IMR-90 (cell line): ENCODE results near the gene PATL2. TPM values are rescaled to one million over a fixed set of nuclear protein-coding genes. Genes with fewer than 3 reads are reported as not detected.

Experiments used
- ATAC-seq: fragments of 200-7000 bp; cut with Tn5 transposase; 2 replicates; pipeline ENCODE4 v1.9.1; 2020; ENCODE audit warnings: low read depth, mild to moderate bottlenecking, moderate library complexity
- BruUV-seq: library from RNA; stranded (reverse); fragments of 400-500 nt; replicated peaks from 2 replicates; lab custom pipeline; 2021; lab: Mats Ljungman, UMichigan
- CTCF ChIA-PET: fragments of 300-600 bp; formaldehyde crosslinking; extraction: SDS; loops from one replicate; lab custom pipeline; 2021; ENCODE audit warnings: antibody characterized with exemption; lab: Yijun Ruan, JAX
- POLR2A ChIA-PET: fragments of 300-600 bp; sonication (Branson Sonifier 250); formaldehyde crosslinking; loops from one replicate; lab custom pipeline; 2022; ENCODE audit warnings: antibody characterized with exemption; ENCODE audit not compliant: unreplicated experiment; lab: Charles Lee
- DNase-seq: peaks from one replicate; pipeline ENCODE4 v3.0.0; 2013
- H2AFZ ChIP-seq: replicated peaks from 2 replicates; pipeline ENCODE3; 2013; ENCODE audit warnings: low read length, mild to moderate bottlenecking; ENCODE audit not compliant: poor library complexity
- H2AK5ac ChIP-seq: 2 replicates; pipeline ENCODE4 v1.6.1; 2013; ENCODE audit warnings: low read depth, low read length, inconsistent platforms
- H2AK9ac ChIP-seq: replicated peaks from 2 replicates; pipeline ENCODE3; 2013; ENCODE audit warnings: mild to moderate bottlenecking, low read depth, low read length, moderate library complexity; ENCODE audit not compliant: poor library complexity
- H2BK120ac ChIP-seq: 2 replicates; pipeline ENCODE4 v1.6.1; 2013; ENCODE audit warnings: low read depth, low read length, inconsistent platforms
- H2BK15ac ChIP-seq: 3 replicates; pipeline ENCODE4 v1.6.1; 2013; ENCODE audit warnings: low read depth, low read length, inconsistent platforms
- H2BK20ac ChIP-seq: 2 replicates; pipeline ENCODE4 v1.6.1; 2013; ENCODE audit warnings: low read depth, mild to moderate bottlenecking, inconsistent platforms, low read length, moderate library complexity
- H2BK5ac ChIP-seq: 2 replicates; pipeline ENCODE4 v1.6.1; 2013; ENCODE audit warnings: mild to moderate bottlenecking, low read depth, low read length, inconsistent platforms; ENCODE audit not compliant: poor library complexity, severe bottlenecking
- H3K14ac ChIP-seq: replicated peaks from 2 replicates; pipeline ENCODE4 v1.6.1; 2013; ENCODE audit warnings: low read depth, low read length, inconsistent platforms
- H3K18ac ChIP-seq: 2 replicates; pipeline ENCODE4 v1.6.1; 2013; ENCODE audit warnings: low read depth, low read length, control low read depth
- H3K23ac ChIP-seq: 2 replicates; pipeline ENCODE4 v1.6.1; 2013; ENCODE audit warnings: low read depth, low read length, inconsistent platforms
- H3K27ac ChIP-seq: 2 replicates; pipeline ENCODE4 v1.5.1; 2013; ENCODE audit warnings: mild to moderate bottlenecking, control low read depth, low read length; ENCODE audit not compliant: insufficient read depth
- H3K27me3 ChIP-seq: 2 replicates; pipeline ENCODE4 v1.6.1; 2013; ENCODE audit warnings: low read length; ENCODE audit not compliant: control insufficient read depth, insufficient read depth
- H3K36me3 ChIP-seq: 2 replicates; pipeline ENCODE4 v1.6.1; 2013; ENCODE audit warnings: low read length, mixed read lengths; ENCODE audit not compliant: control insufficient read depth, insufficient read depth
- H3K4ac ChIP-seq: 2 replicates; pipeline ENCODE4 v1.6.1; 2013; ENCODE audit warnings: low read depth, low read length, inconsistent platforms
- H3K4me1 ChIP-seq: 2 replicates; pipeline ENCODE4 v1.6.1; 2013; ENCODE audit warnings: low read length, mixed read lengths; ENCODE audit not compliant: control insufficient read depth, insufficient read depth
- H3K4me2 ChIP-seq: 2 replicates; pipeline ENCODE4 v1.6.1; 2013; ENCODE audit warnings: low read depth, mild to moderate bottlenecking, control low read depth, low read length, moderate library complexity
- H3K4me3 ChIP-seq: 2 replicates; pipeline ENCODE4 v1.5.1; 2013; ENCODE audit warnings: low read depth, mild to moderate bottlenecking, control low read depth, low read length, moderate library complexity; ENCODE audit not compliant: insufficient read depth
- H3K56ac ChIP-seq: 2 replicates; pipeline ENCODE4 v1.6.1; 2013; ENCODE audit warnings: low read length, inconsistent platforms; ENCODE audit not compliant: insufficient read depth; ENCODE audit errors: extremely low read depth
- H3K79me1 ChIP-seq, 2 experiments: 2 replicates each; pipeline ENCODE4 v1.6.1; 2013; ENCODE audit warnings: low read length in 2 of 2, inconsistent platforms in 1 of 2, low read depth in 1 of 2
- H3K9ac ChIP-seq: 2 replicates; pipeline ENCODE4 v1.6.1; 2013; ENCODE audit warnings: low read depth, low read length, control low read depth
- H3K9me1 ChIP-seq: 2 replicates; pipeline ENCODE4 v1.6.1; 2013; ENCODE audit warnings: low read length, inconsistent platforms; ENCODE audit not compliant: insufficient read depth
- H3K9me3 ChIP-seq: 2 replicates; pipeline ENCODE4 v1.6.1; 2013; ENCODE audit warnings: low read length; ENCODE audit not compliant: control insufficient read depth, insufficient read depth
- H4K20me1 ChIP-seq: 2 replicates; pipeline ENCODE4 v1.6.1; 2013; ENCODE audit warnings: low read length, inconsistent platforms; ENCODE audit not compliant: insufficient read depth
- H4K5ac ChIP-seq: 2 replicates; pipeline ENCODE4 v1.6.1; 2013; ENCODE audit warnings: mild to moderate bottlenecking, low read depth, low read length, control low read depth
- H4K8ac ChIP-seq, 2 experiments: 2 replicates each; pipeline ENCODE4 v1.6.1; 2013; ENCODE audit warnings: low read depth in 2 of 2, low read length in 2 of 2, control low read depth in 1 of 2, inconsistent platforms in 1 of 2
- H4K91ac ChIP-seq: 2 replicates; pipeline ENCODE4 v1.6.1; 2013; ENCODE audit warnings: low read depth, low read length, inconsistent platforms; ENCODE audit not compliant: insufficient read depth
- BHLHE40 ChIP-seq: fragments of 150-350 bp; IDR thresholded peaks from 2 replicates; pipeline ENCODE4 v1.6.1; 2016; ENCODE audit warnings: mild to moderate bottlenecking, low read depth, low read length
- CEBPB ChIP-seq: IDR thresholded peaks from 2 replicates; pipeline ENCODE4 v1.6.1; 2012; ENCODE audit warnings: low read depth, low read length, improper control_type of control experiment
- FOS ChIP-seq: fragments of 150-350 bp; IDR thresholded peaks from 2 replicates; pipeline ENCODE4 v1.6.1; 2016; ENCODE audit warnings: low read depth, low read length
- MAFK ChIP-seq: IDR thresholded peaks from 2 replicates; pipeline ENCODE4 v1.6.1; 2012; ENCODE audit warnings: low read depth, low read length, improper control_type of control experiment
- MAZ ChIP-seq: IDR thresholded peaks from 2 replicates; pipeline ENCODE4 v1.6.1; 2012; ENCODE audit warnings: low read depth, mild to moderate bottlenecking, low read length, improper control_type of control experiment, moderate library complexity, borderline replicate concordance
- NFE2L2 ChIP-seq: fragments of 150-350 bp; IDR thresholded peaks from 2 replicates; pipeline ENCODE4 v1.6.1; 2016; ENCODE audit warnings: low read depth, mild to moderate bottlenecking, low read length
- RAD21 ChIP-seq: IDR thresholded peaks from 2 replicates; pipeline ENCODE4 v1.6.1; 2012; ENCODE audit warnings: low read length, improper control_type of control experiment
- RCOR1 ChIP-seq: IDR thresholded peaks from 2 replicates; pipeline ENCODE4 v1.6.1; 2012; ENCODE audit warnings: mild to moderate bottlenecking, low read length, improper control_type of control experiment; ENCODE audit not compliant: insufficient replicate concordance
- USF2 ChIP-seq: fragments of 150-350 bp; IDR thresholded peaks from 2 replicates; pipeline ENCODE4 v1.6.1; 2017; ENCODE audit warnings: mild to moderate bottlenecking, antibody characterized with exemption, low read length, low read depth
- WGBS, 2 experiments: methylation state at CpG; one replicate each; pipeline versions ENCODE4 v1.1.5 to v1.1.7; 2013; ENCODE audit warnings: missing lambda C conversion rate in 2 of 2; ENCODE audit not compliant: insufficient read length in 1 of 2; ENCODE audit errors: extremely low coverage in 2 of 2; 5-methylcytosine and 5-hydroxymethylcytosine counted together
- dilution Hi-C: fragments of 300-500 bp; cut with HindIII; formaldehyde crosslinking; loops from one replicate; pipeline ENCODE4 v1.14.3; 2018; ENCODE audit warnings: low sequenced_read_pairs; ENCODE audit not compliant: unreplicated experiment
- in situ Hi-C: fragments of 300-500 bp; cut with MboI; formaldehyde crosslinking; loops from 3 replicates; pipeline ENCODE4 v1.14.3; 2019; ENCODE audit warnings: low sequenced_read_pairs, inconsistent platforms, mixed read lengths
- intact Hi-C: fragments of 100-400 bp; cut with micrococcal nuclease; formaldehyde crosslinking; loops from 2 replicates; pipeline ENCODE4 v1.10.0; 2022
- polyA plus RNA-seq, 3 experiments: library from polyadenylated mRNA; depleted of rRNA; stranded (reverse); fragments of >200 nt; gene quantifications; 2 replicates each; pipeline ENCODE4 v1.2.3, GENCODE V29; 2012; ENCODE audit warnings: low replicate concordance in 1 of 3
- total RNA-seq: library from RNA; depleted of rRNA; stranded (reverse); fragments of >200 nt; gene quantifications from 2 replicates; pipeline ENCODE4 v1.2.3, GENCODE V29; 2012

The PATL2 gene
- total and polyA plus RNA-seq, 2 of the 4 experiments (the other 2 are of a cell fraction) = 0.10 TPM; not detected in 1

- intact Hi-C loops = no loop called here
- no TSS peak for BruUV-seq
- Histone ChIP-seq H4K8ac (no peak overlapping the region), H2BK20ac (no peak overlapping the region), H4K5ac (no peak overlapping the region), H3K14ac (no peak overlapping the region), H3K56ac (no peak overlapping the region), H3K4me2 (no peak overlapping the region), H2AK5ac (no peak overlapping the region), H3K36me3 (peaks cover 13% of the 10 kb centered on the region), H3K27me3 (no peaks in the 10 kb centered on the region), H3K9me1 (no peaks in the 10 kb centered on the region), H3K4ac (no peak overlapping the region), H2AFZ (no peak overlapping the region), H3K79me1 (peaks cover 11 to 15% of the 10 kb centered on the region in 2 experiments; a peak in 3 of 4 replicates), H4K91ac (no peak overlapping the region), H2AK9ac (no peak overlapping the region), H3K4me3 (no peak overlapping the region), H3K4me1 (no peaks in the 10 kb centered on the region), H3K18ac (no peak overlapping the region), H2BK15ac (no peak overlapping the region), H3K9me3 (no peaks in the 10 kb centered on the region), H3K23ac (no peak overlapping the region), H2BK5ac (no peak overlapping the region), H2BK120ac (no peak overlapping the region), H3K9ac (no peak overlapping the region), H3K27ac (no peak overlapping the region), H4K20me1 (no peaks in the 10 kb centered on the region)
- no CpG with 5 or more reads among the region's 3 CpGs for WGBS, 2 experiments
- dilution Hi-C loops = no loop called here
- in situ Hi-C loops = no loop called here
- no peak for ATAC-seq
- CTCF ChIA-PET = no interaction called here
- no peak for DNase-seq
- POLR2A ChIA-PET = interaction anchor here (0.6 kb wide), 1 partner anchor 14 kb away, joined by 8 read pairs; no protein-coding TSS in a partner anchor
- TF ChIP-seq RAD21 (no peak), USF2 (no peak), FOS (no peak), RCOR1 (no peak), MAFK (no peak), BHLHE40 (no peak), MAZ (no peak), NFE2L2 (no peak), CEBPB (no peak)
These were observed 54.2 kb downstream of the PATL2 start for GRCh38 chr15:44656913-44657312.
